NCI-H2196 treated with DMSO at 0.1 percent for 48 hours (cell line): Measurements from ENCODE around the gene PLCH1.
"Not testable (repeated sequence)": the region's sequence is repeated elsewhere in the genome, so short reads cannot be mapped to it uniquely, and the experiment has no call there.

ENCODE experiments used
- DNase-seq: peaks from one replicate; lab custom pipeline; 2025; ENCODE audit not compliant: unreplicated experiment; lab: John Stamatoyannopoulos, UW

The PLCH1 gene

DNA sequence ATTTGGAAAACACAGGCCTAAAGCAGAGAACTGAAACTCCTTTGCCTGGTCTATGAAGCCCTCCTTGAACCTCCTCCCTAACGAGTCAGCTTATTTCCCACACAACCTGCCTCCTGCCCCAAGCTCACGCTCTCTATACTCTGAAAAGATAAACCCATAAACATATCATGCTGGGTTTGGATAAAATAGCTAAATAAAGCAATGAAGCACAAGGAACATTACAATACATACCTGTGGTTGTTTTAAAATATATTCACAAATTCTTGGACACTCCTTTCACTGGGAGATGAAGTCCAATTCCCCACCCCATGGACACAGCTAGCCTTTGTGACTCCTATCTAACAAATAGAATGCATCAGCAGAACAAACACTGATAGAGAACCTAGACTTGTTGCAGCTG lies 98.2 kb downstream of the PLCH1 start:
- no peak for DNase-seq

DNA sequence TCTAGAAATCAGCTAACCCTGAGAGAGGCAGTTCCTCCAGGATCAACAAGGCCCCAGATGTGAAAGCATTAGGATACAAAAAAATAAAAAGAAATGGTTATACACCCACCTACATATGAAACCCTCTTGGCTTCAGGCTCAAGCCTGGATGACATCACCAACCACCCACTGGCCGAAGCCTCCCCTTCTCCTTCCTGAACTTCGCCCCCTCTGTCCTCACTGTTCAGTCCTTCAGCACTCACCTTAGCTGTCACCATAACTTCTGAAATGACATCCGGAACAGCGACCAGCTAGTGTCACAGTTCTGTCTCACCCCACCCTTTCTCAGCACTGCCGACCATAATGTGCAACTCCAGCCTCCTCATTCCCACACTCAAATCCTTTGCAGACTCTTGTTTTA lies 98.7 kb downstream of the PLCH1 start:
- no peak for DNase-seq

DNA sequence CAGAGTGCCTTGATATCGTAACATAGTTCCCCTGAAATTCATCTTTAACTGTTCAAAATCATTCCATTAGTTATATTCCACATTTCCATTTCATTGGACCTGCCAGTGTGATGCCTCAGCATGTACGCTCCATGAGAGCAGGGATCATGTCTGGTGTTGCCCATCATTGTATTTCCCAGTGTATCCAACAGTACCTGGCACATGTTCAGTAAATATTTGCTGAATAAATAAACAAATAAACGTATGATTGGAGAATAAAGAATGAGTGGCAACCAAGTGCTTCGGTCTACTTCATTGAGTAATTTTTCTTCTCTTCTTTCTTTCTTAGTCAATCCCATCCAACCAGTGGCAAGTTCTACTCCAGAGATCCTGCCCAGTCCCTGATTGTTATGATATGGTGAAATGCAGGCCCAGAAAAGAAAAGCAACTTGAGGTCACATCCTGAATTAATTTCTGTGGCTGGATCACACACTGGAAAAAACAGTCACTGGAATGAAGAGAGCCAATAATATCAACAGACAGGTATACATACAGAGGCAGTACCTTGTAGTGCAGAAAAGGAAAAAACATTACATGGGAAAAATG lies 101.2 kb downstream of the PLCH1 start:
- DNase-seq = no peak

DNA sequence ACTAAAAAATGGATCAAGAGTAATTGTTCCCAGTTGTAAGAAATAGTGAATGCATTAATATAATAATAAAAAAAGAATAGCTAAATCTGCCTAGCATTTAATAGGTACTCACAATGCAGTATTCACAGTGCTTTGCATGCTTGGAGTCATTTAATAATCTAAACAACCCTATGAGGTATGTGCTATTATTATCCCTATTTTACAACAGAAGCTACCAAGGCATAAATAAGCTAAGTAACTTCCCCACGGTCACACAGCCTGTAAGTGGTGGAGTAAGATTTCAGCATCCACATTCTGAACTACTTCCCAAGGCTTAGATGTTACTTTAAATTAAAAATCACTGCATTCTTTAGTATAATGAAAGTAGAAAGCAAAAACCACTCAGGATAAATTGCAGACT lies 102.9 kb downstream of the PLCH1 start:
- DNase-seq = no peak

DNA sequence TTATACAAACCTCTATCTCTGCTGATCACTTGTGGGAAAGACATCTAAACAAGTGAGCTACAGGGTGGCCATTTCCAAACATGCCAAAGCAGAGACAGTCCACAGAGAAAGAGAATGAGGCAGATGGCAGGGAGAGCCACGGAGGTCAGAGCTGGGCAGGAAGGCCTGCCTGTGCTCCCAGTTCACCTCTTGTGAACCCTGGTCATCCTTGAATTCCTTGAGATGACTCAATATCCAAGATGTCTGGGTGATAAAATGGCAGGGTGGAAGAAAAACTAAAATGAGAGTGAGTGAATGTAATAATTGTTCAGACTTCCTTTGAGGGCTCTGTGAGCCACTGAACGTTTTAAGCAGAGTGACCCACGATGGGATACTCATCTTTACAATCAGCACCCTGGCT lies 104.8 kb downstream of the PLCH1 start:
- no peak for DNase-seq

DNA sequence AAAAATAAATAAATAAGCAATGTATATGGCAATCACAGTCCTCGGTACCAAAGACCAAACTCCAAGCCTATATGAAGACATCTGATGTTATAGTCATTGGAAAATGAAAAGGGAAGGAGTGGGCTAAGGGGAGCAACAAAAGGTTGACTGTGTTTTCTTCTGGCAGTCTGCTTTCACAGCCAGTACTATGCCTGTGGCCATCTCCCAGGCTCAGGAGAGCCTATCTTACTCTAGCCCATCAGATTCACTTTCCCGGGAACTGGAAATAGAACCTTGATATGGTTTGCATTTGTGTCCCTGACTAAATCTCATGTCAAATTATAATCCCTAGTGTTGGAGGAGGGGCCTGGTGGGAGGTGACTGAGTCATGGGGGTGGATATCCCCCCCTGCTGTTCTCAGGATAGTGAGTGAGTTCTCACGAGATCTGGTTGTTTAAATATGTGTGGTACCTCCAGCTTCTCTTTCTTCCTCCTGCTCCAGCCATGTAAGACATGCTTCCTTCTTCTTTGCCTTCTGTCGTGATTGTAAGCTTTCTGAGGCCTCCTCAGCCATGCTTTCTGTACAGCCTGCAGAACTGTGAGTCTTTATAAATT lies 105.3 kb downstream of the PLCH1 start:
- DNase-seq = no peak

DNA sequence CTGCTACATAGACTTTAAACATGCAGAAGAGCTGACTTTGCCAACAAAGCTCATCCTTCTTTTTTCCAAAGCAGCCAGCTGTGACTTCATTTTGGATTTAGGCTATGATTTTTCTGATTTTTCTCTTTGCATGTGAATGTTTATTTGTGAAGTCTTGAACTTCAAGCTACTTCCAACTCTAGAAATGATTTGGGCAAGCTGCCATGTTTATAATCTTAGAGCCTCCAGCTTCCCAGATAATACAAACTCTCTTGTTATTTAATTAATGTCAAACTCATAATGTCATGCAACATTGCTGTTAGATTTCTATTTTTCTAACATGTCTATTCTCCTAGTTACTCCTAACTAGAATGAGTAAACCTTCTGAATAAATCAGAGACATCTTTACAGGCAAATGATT lies 106.4 kb downstream of the PLCH1 start:
- not testable (repeated sequence) for DNase-seq

DNA sequence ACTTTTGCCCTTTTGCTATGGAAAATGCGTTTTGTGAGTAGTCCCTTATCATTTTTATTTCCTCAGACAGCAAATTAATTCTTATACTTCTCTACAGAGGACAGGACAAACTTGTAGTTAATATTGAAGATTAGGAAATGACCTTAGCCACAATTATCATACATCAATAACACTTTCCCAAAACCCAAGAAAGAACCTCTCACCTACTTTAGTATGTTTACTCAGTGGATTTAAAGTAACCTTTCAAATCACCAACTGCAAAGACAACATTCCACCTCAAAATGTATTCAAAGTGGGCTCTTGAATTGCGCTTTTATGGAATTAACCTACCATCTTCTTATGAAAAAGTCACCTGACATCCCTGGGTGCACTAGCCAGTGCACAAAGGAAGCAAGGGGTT lies 107.3 kb downstream of the PLCH1 start:
- DNase-seq = no peak

DNA sequence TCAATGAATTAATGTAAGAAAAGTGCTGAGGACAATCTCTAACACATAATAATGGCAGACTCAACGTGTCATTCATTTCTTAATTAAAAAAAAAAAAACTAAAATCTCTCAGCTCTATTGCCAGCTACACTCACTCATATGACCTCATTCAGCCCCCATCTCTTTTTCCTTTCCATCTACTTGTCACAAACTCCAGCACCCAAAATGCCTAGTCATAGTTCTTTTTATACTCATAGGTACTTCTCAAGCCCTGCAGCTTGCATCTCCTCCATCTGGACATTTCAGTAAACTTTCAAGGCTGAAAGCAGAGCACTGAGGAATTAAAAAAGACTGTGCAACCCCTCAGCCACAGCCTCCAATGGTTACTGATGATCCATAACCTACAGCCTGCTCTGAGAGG lies 109.8 kb downstream of the PLCH1 start:
- DNase-seq = no peak

DNA sequence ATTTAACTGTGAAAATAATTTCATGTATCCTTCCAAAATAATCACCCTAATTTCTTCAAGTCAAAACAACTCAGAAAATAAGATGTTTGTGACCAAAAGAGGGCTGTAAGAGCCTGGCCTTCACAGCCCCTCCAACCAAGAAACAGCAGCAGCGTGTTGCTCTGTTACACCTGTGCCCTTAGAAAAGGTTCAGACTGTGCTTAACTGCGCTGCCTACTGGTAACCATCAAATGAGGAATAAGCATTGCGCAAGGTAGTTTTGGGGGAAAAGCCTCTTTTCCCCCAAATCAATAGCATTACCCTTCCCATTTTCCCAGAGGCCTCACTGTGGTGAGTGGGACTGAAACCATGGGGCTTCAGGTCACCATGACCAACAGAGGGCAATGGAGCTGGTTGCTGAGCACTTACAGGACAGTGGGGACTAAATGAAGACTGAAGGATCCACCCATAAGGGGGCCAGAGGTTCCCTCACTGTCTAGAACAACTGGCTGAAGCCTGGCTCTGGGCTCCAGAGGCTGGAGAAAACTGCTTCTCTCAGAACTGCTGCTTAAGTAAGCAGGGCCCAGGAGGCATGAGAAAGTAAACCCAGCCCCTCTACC lies 110.7 kb downstream of the PLCH1 start:
- DNase-seq = no peak

DNA sequence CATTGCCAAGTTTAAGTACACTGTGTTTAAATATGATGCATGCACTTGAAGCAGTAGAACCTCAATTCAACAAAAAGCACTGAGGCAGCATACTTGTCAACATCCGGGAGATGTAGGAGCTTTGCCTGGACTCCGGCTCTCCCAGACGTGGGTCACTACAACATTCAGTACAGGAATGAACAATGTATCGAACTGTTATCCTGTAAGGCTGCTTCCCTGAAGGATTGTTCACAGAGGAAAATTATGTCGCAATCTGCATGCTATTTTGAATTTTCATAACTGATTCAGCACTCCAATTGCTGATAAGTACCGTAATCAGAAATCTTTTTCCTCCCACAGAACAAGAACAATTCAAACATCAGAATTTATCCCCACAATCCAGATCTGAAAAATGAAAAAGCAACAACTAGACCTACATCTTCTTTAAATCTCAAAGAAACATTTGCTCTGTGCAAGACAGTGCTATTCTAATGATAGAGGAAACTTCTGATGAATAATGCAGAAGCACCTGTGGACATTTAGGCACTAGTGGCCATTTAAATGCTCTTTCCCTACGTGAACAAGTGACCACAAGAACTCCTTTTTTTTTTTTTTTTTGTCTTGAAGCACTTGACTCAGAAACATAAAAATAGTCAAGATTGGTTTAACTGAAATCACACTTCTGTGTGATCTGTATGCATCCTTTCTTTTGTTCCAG lies 113.4 kb downstream of the PLCH1 start:
- no peak for DNase-seq

DNA sequence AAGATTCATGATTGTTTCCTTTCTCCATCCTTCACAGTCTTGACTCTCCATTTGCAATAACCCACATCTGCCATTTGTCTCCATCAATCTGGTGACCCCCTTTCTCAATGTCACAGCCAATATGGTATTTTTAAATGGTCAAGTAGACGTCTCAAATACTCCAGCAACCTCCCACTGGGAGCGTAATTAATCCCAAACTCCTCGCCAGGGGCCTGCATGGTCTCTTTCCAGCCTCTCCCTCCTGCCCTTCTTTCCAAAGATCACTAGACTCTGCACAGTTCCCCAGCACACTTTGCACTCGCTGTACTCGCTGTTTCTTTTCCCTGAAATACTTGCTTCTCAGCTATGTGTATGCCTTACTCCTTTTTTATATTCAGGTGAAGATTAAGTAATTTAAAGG lies 115.3 kb downstream of the PLCH1 start:
- DNase-seq = no peak

DNA sequence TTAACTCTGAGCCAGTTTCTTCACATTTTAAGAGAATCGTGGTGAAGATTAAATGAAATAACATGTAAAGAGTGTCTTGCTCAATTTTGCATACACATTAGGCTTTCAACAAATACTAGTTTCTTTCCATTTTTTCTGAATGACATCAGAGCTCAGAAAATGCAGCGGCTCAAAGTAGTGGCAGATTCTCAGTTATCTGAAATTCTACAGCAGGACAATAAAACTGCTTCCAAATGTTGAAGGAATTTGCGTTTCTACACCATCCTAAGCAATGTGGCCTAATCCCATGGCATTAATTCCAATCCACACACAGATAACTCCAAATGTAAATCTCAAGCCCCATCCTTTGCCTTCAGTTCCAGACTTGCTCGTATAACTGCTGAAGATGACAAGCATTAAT lies 115.8 kb downstream of the PLCH1 start:
- DNase-seq = no peak

DNA sequence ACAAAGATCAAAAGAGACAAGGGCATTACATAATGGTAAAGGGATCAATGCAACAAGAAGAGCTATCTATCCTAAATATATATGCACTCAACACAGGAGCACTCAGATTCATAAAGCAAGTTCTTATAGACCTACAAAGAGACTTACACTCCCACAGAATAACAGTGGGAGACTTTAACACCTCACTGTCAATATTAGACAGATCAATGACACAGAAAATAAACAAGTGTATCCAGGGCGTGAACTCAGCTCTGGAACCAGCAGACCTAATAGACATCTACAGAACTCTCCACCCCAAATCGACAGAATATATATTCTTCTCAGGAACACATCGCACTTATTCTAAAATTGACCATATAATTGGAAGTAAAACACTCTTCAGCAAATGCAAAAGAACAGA lies 122.2 kb downstream of the PLCH1 start:
- DNase-seq = not testable (repeated sequence)

DNA sequence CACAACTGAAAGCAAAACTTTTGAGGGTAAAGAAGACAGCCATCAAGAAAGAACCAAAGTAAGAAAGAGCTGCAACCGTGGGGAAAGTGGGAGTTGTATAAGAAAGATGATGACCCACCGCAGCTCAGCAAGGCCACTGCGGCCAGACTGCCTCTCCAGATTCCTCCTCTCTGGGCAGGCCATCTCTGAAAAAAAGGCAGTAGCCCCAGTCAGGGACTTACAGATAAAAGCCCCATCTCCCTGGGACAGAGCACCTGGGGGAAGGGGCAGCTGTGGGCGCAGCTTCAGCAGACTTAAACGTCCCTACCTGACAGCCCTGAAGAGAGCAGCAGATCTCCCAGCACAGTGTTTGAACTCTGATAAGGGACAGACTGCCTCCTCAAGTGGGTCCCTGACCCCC lies 124.3 kb downstream of the PLCH1 start:
- DNase-seq = not testable (repeated sequence)

DNA sequence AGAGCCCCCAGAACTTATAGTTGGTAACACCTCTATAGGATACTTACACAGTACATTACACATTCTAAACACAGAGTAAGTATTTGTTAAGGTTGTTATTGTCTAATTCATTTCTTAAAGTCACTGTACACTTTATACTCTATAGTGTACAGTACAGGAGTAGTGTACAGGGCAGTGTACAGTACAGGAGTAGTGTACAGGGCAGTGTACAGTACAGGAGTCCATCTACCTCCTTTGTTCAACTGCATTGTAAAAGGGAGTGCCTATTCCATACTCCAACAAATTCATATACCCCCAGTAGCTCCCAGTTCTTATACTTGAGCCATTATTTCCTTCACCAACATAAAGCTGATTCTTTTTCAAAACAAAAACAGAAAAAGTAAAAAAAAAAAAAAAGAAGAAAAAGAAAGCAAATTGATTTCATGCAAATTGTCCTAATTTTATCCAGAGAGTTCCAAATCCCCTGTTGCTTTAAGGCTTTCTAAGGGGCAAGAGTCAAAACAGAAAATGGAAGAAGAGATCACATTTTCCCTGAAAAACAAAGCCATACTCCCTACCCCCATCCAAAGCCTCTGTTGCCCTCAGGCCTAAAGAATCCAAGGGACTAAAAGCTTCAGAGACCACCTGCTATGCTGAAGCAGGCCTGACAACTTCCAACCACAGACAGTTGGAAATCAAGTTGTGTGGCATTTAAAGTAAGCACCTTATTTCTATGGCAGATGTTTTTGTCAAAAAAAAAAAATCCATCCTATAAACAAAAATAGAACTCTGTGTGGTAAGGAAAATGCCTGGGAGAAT lies 125.6 kb downstream of the PLCH1 start:
- no peak for DNase-seq

DNA sequence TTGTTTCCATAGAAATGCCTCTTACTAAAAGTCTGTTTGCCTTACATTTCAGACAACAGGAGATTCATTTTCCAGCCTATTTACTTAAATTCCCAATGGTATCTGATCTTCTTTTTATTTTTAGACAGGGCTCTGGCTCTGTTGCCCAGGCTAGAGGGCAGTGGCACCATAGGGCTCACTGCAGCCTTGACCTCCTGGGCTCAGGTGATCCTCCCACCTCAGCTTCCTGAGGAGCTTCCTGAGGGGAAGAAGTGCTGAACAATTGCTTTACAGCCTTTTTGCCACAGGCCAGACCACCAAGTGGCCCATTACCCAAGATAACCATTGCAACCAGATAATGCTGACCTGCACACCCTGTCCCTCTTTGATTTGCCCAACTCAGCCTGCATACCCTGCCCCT lies 126.3 kb downstream of the PLCH1 start:
- no peak for DNase-seq

DNA sequence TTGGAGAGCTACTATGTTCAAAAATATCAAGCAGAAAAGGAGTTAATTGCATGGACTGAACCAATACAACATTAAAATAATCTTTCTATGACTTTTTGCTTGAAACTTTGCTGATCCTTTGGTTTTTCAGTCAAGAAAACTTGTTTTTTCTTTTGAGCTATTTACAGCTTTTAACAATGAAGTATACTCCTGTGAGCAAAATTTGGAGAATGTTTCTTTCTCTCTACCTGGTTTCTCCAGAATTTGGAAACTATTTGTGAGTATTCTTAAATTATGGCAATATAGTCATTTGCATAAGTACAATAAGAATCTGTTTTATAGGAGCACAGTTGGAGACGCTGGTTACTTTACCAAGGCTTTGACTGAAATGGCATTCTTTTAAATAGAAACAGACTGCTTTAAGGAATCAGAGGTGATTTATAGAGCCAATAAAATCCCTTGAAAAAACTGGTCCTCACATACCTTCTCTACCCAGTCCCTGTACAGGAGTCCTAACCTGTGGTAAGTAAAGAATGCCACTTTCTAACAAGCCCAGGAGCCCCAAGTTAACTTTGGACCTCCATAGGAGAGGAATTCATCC lies 127.4 kb downstream of the PLCH1 start:
- DNase-seq = no peak

DNA sequence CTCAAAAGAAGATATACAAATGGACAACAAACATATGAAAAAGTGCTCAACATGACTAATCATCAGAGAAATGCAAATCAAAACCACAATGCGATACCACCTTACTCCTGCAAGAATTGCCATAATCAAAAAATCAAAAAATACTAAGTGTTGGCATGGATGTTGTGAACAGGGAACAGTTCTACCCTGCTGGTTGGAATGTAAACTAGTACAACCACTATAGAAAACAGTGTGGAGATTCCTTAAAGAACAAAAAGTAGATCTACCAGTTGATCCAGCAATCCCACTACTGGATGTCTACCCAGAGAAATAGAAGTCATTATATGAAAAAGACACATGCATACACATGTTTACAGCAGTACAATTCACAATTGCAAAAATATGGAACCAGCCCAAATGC lies 129.7 kb downstream of the PLCH1 start:
- DNase-seq = not testable (repeated sequence)

DNA sequence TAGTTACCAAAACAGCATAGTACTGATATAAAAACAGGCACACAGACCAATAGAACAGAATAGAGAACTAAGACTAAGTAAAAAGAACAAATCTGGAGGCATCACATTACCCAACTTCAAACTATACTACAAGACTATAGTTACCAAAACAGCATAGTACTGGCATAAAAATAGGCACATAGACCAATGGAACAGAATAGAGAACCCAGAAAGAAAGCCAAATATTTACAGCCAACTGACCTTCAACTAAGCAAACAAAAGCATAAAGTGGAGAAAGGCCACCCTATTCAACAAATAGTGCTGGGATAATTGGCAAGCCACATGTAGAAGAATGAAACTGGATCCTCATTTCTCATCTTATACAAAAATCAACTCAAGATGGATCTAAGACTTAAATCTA lies 130.5 kb downstream of the PLCH1 start:
- not testable (repeated sequence) for DNase-seq

DNA sequence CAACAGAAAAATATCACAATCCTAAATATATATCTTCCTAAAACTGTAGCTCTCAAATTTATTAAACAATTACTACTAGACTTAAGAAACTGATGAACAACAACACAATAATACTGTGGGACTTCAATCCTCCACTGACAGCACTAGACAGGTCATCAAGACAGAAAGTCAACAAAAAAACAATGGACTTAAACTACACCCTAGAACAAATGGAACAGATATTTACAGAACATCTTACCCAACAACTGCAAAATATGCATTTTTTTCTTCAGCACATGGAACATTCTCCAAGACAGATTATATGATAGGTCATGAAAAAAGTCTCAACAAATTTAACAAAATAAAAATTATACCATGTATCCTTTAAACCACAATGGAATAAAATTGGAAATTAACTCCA lies 133.4 kb downstream of the PLCH1 start:
- no peak for DNase-seq
